ENCODE measurements around the gene OTOF. TPM values are rescaled to one million over a fixed set of nuclear protein-coding genes. Genes with fewer than 3 reads are reported as not detected.

Gene OTOF
- total and polyA plus RNA-seq, 2 experiments from 2014 or later: 0.10 to 0.33 TPM

- no peaks in the 10 kb centered on the region for H4K20me1 ChIP-seq (ENCODE audit: insufficient read depth, poor library complexity, severe bottlenecking)
- 92% methylated on average over 14 of the region's 14 CpGs for WGBS (ENCODE audit: low lambda C conversion rate, missing lambda C conversion rate)
- no peak overlapping the region for H2AFZ ChIP-seq
- H3K79me2 ChIP-seq: no peaks in the 10 kb centered on the region
- no peak overlapping the region for H3K27ac ChIP-seq
- H3K9me2 ChIP-seq (replicated peaks; ENCODE audit: insufficient read depth): no peaks in the 10 kb centered on the region
- H3K4me2 ChIP-seq: no peak overlapping the region
- TF ChIP-seq EZH2 (IDR thresholded peaks at IDR 0.05; ENCODE audit: borderline replicate concordance) (no peak), EZH2phosphoT487 (IDR thresholded peaks at IDR 0.05; ENCODE audit: low read depth, severe bottlenecking, unreplicated experiment) (no peak), CTCF (IDR thresholded peaks at IDR 0.05; ENCODE audit: poor library complexity) (no peak)
- H3K36me3 ChIP-seq (replicated peaks; ENCODE audit: insufficient read depth, low read depth): no peaks in the 10 kb centered on the region
- H3K9me3 ChIP-seq (ENCODE audit: low read depth): no peaks in the 10 kb centered on the region
- no peak overlapping the region for H3K4me3 ChIP-seq
- H3K27me3 ChIP-seq: no peaks in the 10 kb centered on the region
- peaks cover 29% of the 10 kb centered on the region for H3K4me1 ChIP-seq (ENCODE audit: insufficient read depth)
- no peak for DNase-seq (ENCODE audit: low spot score)
These were observed 19.4 kb downstream of the OTOF start for GRCh38 chr2:26458365-26459042.

GRCh38 chr2:26457695-26458364 lies 20.1 kb downstream of the OTOF start:
- Histone ChIP-seq H3K4me3 (no peak overlapping the region), H4K20me1 (ENCODE audit: insufficient read depth, poor library complexity, severe bottlenecking) (no peaks in the 10 kb centered on the region), H3K27me3 (no peaks in the 10 kb centered on the region), H2AFZ (no peak overlapping the region), H3K9me3 (ENCODE audit: low read depth) (no peaks in the 10 kb centered on the region), H3K36me3 (replicated peaks; ENCODE audit: insufficient read depth, low read depth) (no peaks in the 10 kb centered on the region), H3K27ac (peak overlapping the region; percentile 98), H3K4me2 (no peak overlapping the region), H3K79me2 (no peaks in the 10 kb centered on the region), H3K9me2 (replicated peaks; ENCODE audit: insufficient read depth) (no peaks in the 10 kb centered on the region), H3K4me1 (ENCODE audit: insufficient read depth) (peaks cover 29% of the 10 kb centered on the region)
- no peak for DNase-seq (ENCODE audit: low spot score)
- WGBS (ENCODE audit: low lambda C conversion rate, missing lambda C conversion rate): 93% methylated on average over 19 of the region's 19 CpGs
- TF ChIP-seq EZH2phosphoT487 (IDR thresholded peaks at IDR 0.05; ENCODE audit: low read depth, severe bottlenecking, unreplicated experiment) (no peak), EZH2 (IDR thresholded peaks at IDR 0.05; ENCODE audit: borderline replicate concordance) (no peak), CTCF (IDR thresholded peaks at IDR 0.05; ENCODE audit: poor library complexity) (no peak)

GRCh38 chr2:26457251-26457666 lies 20.7 kb downstream of the OTOF start:
- Histone ChIP-seq H3K4me1 (ENCODE audit: insufficient read depth) (peaks cover 29% of the 10 kb centered on the region), H3K79me2 (no peaks in the 10 kb centered on the region), H3K9me2 (replicated peaks; ENCODE audit: insufficient read depth) (no peaks in the 10 kb centered on the region), H3K27me3 (no peaks in the 10 kb centered on the region), H3K4me3 (no peak overlapping the region), H3K27ac (peak overlapping the region; percentile 98), H3K9me3 (ENCODE audit: low read depth) (no peaks in the 10 kb centered on the region), H4K20me1 (ENCODE audit: insufficient read depth, poor library complexity, severe bottlenecking) (no peaks in the 10 kb centered on the region), H2AFZ (no peak overlapping the region), H3K4me2 (no peak overlapping the region), H3K36me3 (replicated peaks; ENCODE audit: insufficient read depth, low read depth) (no peaks in the 10 kb centered on the region)
- no peak for TF ChIP-seq EZH2 (IDR thresholded peaks at IDR 0.05; ENCODE audit: borderline replicate concordance)
- TF ChIP-seq EZH2phosphoT487 (IDR thresholded peaks at IDR 0.05; ENCODE audit: low read depth, severe bottlenecking, unreplicated experiment): no peak
- TF ChIP-seq CTCF (IDR thresholded peaks at IDR 0.05; ENCODE audit: poor library complexity): no peak
- no peak for DNase-seq (ENCODE audit: low spot score)
- 55% methylated on average over 11 of the region's 11 CpGs for WGBS (ENCODE audit: low lambda C conversion rate, missing lambda C conversion rate)
